ENCODE results near the gene PPIF. TPM values are rescaled to one million over a fixed set of nuclear protein-coding genes. Genes with fewer than 3 reads are reported as not detected.
"Not testable (repeated sequence)": the region's sequence is repeated elsewhere in the genome, so short reads cannot be mapped to it uniquely, and the experiment has no call there.

Gene PPIF
- total RNA-seq, 1 donor from 2014 or later = 23.1 TPM

GRCh38 chr10:79331709-79332108 lies 15.6 kb upstream of the PPIF start:
- no peak for DNase-seq (ENCODE audit: low spot score)

DNA sequence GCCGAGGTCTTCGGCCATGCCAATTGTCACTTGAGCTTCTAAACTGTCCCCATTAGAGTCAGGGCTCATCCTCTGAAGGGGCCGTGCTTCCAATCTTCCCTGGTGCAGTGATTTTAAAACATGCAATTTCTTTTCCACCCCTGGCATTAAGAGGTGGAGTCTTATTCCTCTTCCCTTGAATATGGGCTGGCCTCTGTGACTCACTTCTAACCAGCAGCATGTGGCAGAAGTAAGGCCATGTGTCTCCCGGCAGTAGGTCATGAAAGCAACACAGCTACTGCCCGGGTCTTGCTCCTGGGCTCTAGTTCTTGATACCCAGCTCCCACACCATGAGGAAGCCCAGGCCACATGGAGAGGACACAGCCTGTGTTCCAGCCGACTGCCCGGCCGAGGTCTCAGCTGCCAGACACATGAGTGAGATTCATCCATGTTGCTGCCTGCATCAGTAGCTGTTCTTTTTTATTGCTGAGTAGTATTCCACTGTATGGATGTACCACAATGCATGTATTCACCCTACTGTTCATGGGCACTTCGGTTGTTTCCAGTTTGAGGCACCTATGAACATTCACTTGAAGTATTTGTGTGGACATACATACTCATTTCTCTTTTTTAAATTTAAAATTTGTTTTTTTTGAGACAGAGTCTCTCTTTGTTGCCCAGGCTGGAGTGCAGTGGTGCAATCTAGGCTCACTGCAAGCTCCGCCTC lies 14.5 kb upstream of the PPIF start:
- DNase-seq (ENCODE audit: low spot score) = not testable (repeated sequence)

GRCh38 chr10:79333513-79333912 lies 13.8 kb upstream of the PPIF start:
- no peak for DNase-seq (ENCODE audit: low spot score)

GRCh38 chr10:79334573-79334972 lies 12.7 kb upstream of the PPIF start:
- DNase-seq (ENCODE audit: low spot score) = no peak

DNA sequence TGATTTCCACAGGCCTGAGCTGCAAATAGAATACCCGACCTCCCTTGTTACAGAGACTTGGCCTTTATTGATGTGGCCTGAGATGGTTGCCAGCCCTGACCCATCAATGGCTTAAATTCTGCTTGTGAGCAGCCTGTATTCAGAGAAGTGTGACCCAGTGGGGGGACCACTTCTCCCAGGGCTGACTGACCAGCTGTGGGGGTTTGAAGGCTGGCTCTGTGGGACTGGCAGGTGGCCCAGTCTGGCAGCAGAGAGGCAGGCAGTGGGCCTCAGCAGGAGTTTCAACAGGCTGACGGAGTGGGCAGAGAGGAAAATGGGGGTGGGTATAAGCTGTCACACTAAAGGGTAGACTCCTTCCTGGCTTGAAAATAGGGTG lies 12.2 kb upstream of the PPIF start:
- DNase-seq (ENCODE audit: low spot score) = no peak

- DNase-seq (ENCODE audit: low spot score) = no peak
Measured at GRCh38 chr10:79335470-79336235, 11.6 kb upstream of the PPIF start.

- DNase-seq (ENCODE audit: low spot score) = no peak
Measured at GRCh38 chr10:79336276-79336675, 11.0 kb upstream of the PPIF start.

DNA sequence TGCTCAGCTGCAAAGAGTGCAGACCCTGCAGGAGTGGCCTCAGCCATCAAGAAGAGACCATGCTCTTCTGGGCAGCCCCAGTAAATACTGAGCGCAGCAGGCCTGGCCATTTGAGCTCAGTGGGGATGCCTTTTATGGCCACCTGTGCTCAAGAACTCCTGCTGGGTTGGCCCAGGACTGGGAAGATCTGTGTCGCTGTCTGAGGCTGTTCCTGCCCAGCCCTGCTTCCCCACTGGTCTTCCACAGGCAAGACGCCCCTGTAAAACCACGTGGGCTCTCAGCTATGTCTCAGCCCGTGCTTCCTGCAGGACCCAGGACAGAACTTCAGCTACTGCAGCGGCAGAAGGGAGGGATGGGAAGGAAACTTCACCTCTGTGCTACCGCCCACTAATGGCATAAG lies 10.5 kb upstream of the PPIF start:
- no peak for DNase-seq (ENCODE audit: low spot score)

DNA sequence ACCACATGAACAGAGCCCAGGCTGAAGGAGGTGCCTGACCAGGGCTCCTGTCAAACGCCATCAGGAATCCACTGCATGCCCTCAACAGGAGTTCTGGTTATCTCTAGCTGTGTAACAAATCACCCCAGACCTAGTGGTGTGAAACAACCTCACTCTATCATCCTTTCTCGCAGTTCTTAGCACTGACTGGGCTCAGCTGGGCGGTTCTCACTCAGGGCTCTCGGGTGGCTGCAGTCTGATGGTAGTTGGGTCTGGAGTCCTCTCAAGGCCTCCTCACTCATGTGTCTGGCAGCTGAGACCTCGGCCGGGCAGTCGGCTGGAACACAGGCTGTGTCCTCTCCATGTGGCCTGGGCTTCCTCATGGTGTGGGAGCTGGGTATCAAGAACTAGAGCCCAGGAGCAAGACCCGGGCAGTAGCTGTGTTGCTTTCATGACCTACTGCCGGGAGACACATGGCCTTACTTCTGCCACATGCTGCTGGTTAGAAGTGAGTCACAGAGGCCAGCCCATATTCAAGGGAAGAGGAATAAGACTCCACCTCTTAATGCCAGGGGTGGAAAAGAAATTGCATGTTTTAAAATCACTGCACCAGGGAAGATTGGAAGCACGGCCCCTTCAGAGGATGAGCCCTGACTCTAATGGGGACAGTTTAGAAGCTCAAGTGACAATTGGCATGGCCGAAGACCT lies 9.3 kb upstream of the PPIF start:
- DNase-seq (ENCODE audit: low spot score) = not testable (repeated sequence)

DNA sequence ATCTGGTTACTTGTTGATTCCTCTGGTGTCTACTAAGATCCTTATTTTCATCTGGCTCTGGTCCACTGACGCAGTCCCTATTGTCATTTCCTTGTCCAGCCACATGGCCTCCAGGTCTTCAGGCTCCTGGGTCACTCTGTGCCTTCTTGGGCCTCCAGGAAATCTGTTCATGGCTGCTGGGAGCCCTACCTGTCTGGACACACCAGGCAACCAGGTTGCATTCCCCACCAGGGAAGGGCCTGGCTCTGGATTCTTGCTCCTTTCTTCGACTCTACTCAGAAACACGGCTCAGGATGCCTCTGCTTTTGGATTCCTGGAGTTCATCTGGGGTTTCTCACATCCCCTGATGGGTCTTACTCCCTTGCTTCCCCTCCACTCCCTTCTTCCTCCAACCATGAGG lies 8.0 kb upstream of the PPIF start:
- no peak for DNase-seq (ENCODE audit: low spot score)

DNA sequence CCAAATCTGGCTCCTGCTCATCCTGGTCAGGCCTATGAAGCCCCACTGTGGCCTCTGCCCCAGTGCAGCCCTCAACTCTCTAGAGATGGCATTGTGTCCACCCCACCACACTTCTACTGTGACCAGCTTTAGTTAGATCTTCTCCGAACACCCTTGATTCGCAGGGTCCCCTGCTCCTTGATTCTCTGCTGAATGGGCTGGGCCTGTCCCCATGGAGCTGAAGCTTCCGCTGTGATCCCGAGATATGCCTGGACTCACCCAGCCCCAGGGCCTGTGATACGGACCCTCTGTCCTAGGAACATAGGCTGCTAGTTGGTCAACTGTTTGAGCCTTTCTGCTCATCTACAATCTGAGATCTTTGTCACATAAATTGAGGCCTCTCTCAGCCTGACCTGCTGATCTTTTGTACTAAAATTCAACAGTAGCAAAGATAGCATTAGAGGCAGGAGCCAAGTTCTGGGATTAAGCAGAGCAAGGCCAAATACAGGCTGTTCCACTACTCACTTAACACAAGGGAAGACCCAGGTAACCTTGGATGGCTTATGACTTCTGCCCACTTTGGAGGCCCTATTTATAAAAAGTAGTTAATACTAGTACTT lies 6.5 kb upstream of the PPIF start:
- DNase-seq (ENCODE audit: low spot score) = no peak

- DNase-seq (ENCODE audit: low spot score) = peak; percentile 44
Measured at GRCh38 chr10:79342295-79342761, 4.9 kb upstream of the PPIF start.

GRCh38 chr10:79342811-79343561 lies 4.3 kb upstream of the PPIF start:
- DNase-seq (ENCODE audit: low spot score) = no peak

DNA sequence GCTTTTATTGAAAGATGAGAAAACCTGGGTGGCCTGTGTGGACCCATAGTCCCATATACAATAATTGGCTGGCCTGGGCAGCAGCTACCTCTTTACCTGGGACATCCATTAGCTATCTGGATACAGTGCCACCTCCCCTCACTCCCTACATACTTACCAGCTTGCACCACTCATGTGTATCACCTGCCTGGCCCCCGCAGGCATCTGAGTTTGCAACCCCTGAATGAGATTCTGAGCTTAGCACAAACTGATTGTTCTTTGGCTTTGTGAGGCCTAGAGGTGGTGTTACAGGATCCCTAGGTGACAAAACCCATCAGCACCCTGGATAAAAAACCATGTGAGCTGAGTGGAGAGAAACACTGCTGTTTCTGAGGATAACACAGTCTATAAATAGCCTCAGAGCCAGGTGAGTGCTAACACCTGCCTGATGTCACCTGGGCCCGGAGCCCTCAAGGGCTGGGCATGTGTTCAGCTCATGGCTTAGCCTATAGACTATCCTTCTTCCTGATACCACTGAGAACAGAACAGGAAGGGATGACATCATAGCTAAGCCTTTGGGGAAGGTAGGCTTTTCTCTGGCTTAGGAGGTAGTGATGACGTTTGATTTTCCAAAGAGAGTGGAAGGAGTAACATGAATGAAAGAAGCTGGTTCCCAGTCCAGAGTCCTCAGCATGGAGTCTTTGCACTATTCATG lies 2.6 kb upstream of the PPIF start:
- DNase-seq (ENCODE audit: low spot score) = no peak

DNA sequence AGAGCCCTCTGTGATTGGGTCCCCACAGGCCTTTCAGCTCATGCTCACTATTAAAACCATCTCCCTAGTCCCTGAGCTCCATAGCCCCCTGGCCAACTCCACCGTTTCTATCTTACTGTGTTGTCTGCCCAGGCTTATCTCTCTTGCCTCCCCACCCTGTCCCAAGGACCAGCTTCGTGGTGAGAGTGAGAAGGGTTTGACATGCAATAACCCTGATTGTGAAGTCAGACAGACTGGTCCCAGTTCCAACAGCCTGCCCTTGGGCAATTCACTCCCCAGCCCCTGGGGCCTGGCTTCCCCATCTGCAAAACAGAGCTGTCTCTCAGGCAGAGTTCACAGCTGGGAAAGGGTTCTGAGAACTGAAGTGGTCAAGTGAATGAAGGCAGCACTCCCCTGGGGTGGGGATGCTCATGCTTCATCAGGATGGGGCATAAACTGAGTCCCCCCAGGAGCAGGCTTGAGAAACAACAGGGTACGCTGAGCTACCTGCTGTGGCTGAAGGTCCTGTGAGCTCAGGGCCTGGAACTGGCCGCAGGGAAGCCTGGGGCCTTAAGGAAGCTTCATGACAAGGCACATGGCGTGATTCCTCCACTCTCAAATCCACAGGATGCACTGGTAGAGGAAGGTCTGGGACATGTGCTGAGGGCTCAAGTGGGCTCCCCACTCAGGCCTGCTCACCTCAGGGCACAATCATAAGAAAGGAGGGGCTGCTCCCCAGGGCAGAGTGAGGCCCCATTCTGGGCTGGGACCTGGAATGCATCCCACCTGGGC lies 1.8 kb upstream of the PPIF start:
- no peak for DNase-seq (ENCODE audit: low spot score)

DNA sequence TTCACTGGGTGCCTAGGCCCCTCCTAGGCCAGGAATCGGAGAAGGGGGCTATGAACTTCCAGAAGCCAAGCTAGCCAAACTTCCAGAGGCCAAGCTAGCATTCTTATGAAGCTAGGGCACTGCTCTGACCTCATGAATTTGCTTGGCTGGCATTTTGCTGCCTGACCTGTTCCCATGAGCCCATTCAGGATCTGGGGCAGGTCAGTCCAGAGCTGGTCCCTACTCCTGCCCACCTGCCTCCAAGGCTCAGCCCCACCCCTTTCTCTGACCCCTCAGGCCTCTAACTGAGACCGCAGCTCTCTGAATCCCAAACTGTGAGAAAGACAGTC lies 1.3 kb upstream of the PPIF start:
- no peak for DNase-seq (ENCODE audit: low spot score)

GRCh38 chr10:79346388-79347225 lies 662 bp upstream of the PPIF start:
- DNase-seq (ENCODE audit: low spot score) = no peak

DNA sequence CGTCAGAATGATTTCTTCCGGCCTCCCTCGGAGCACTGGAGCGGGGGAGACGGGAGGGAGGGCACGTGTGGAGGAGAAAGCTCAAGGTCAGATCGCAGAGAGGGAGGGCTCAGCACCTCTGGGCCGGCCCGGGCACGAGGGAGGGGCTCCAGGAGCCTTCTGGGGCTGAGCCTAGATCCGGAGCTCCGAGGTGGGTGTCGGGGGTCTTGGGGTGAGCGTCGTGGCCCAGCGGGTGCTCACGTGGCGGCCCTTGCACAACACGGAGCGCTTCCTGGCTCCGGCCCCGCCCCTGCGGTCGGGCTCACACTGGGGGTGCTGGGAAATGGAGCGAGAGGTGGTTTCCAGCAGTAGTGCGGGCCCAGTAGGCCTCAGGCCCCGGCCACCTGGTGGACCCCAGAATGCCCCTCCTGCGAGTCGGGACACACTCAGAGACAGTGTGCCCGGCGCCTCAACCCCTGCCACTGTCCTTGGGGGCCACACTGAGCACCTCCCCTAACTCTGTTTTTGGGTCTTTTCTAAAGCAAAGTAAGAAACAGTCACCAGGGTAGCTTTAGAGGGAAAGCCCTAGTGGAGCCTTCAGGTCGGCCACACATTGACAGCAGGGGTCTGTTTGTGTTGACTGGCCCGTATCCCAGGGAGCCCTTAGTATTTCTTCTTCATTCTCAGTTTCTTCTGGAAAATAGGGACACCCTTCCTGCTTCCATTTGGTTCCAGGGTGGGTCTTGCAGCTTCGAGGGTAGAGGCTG lies 798 bp downstream of the PPIF start:
- peak; percentile 64 for DNase-seq (ENCODE audit: low spot score)

GRCh38 chr10:79348640-79348988 lies 1.3 kb downstream of the PPIF start:
- DNase-seq (ENCODE audit: low spot score) = no peak
